Left ventricle myocardium inferior (tissue), 1 donor: ENCODE data around the gene PRKCE. TPM values are rescaled to one million over a fixed set of nuclear protein-coding genes. Genes with fewer than 3 reads are reported as not detected.
"Not testable (repeated sequence)": the region's sequence is repeated elsewhere in the genome, so short reads cannot be mapped to it uniquely, and the experiment has no call there.

Source experiments
- DNase-seq: peaks from one replicate; pipeline ENCODE4 v3.0.0-alpha.2; 2020
- H3K27ac ChIP-seq: fragments of 200-600 bp; replicated peaks from 2 replicates; pipeline ENCODE4 v1.8.0; 2021
- H3K27me3 ChIP-seq: fragments of 200-600 bp; 2 replicates; pipeline ENCODE4 v1.8.0; 2021; ENCODE audit warnings: low read depth
- H3K36me3 ChIP-seq: fragments of 200-600 bp; 2 replicates; pipeline ENCODE4 v1.8.0; 2021
- H3K4me1 ChIP-seq: fragments of 200-600 bp; 2 replicates; pipeline ENCODE4 v1.8.0; 2021
- H3K4me3 ChIP-seq: fragments of 200-600 bp; 2 replicates; pipeline ENCODE4 v1.8.0; 2021; ENCODE audit warnings: mild to moderate bottlenecking, moderate library complexity
- H3K9me3 ChIP-seq: fragments of 200-600 bp; replicated peaks from 2 replicates; pipeline ENCODE4 v1.8.0; 2021
- CTCF ChIP-seq: fragments of 200-600 bp; IDR thresholded peaks from 2 replicates; pipeline ENCODE4 v1.8.0; 2021; ENCODE audit warnings: antibody characterized with exemption, mild to moderate bottlenecking, borderline replicate concordance
- intact Hi-C: fragments of 100-400 bp; cut with micrococcal nuclease; formaldehyde crosslinking; loops from one replicate; pipeline ENCODE4 v1.11.0; 2022
- total RNA-seq: library from RNA; stranded (reverse); fragmentation: NEBNext Ultra II Directional; extraction: Animal tissue kit (Norgen Biotek cat#: 25700); gene quantifications from one replicate; pipeline ENCODE4 v1.2.1, GENCODE V29; 2021
- donor health status: DM: no; HTN: yes; CAD: no; lungs with severe emphysema.

The PRKCE gene
- total RNA-seq, 1 donor from 2014 or later, result 14.7 TPM

- H3K27ac ChIP-seq, result peak overlapping the region; percentile 81
- no peak for DNase-seq
- H3K36me3 ChIP-seq, result no peaks in the 10 kb centered on the region
- no peak for TF ChIP-seq CTCF
- H3K27me3 ChIP-seq, result no peaks in the 10 kb centered on the region
- no peak overlapping the region for H3K4me3 ChIP-seq
- H3K9me3 ChIP-seq, result no peaks in the 10 kb centered on the region
- peaks cover 52% of the 10 kb centered on the region for H3K4me1 ChIP-seq
- intact Hi-C loops, result no loop called here
Measured at GRCh38 chr2:46200861-46201605, 549.6 kb downstream of the PRKCE start.

GRCh38 chr2:46202453-46202852 lies 551.0 kb downstream of the PRKCE start:
- peaks cover 39% of the 10 kb centered on the region for H3K4me1 ChIP-seq
- H3K36me3 ChIP-seq, result no peaks in the 10 kb centered on the region
- DNase-seq, result no peak
- no peak for TF ChIP-seq CTCF
- H3K27me3 ChIP-seq, result no peaks in the 10 kb centered on the region
- intact Hi-C loops, result no loop called here
- H3K4me3 ChIP-seq, result no peak overlapping the region
- no peaks in the 10 kb centered on the region for H3K9me3 ChIP-seq
- H3K27ac ChIP-seq, result no peak overlapping the region

GRCh38 chr2:46202987-46203386 lies 551.5 kb downstream of the PRKCE start:
- Histone ChIP-seq H3K36me3 (no peaks in the 10 kb centered on the region), H3K27ac (no peak overlapping the region), H3K27me3 (no peaks in the 10 kb centered on the region), H3K4me1 (peaks cover 34% of the 10 kb centered on the region), H3K9me3 (peaks cover under 1% of the 10 kb centered on the region), H3K4me3 (no peak overlapping the region)
- intact Hi-C loops, result no loop called here
- TF ChIP-seq CTCF, result no peak
- no peak for DNase-seq

- H3K27me3 ChIP-seq, H3K4me3 ChIP-seq, H3K27ac ChIP-seq, DNase-seq, intact Hi-C loops, H3K9me3 ChIP-seq, H3K36me3 ChIP-seq: not testable (repeated sequence)
- H3K4me1 ChIP-seq, result peaks cover 27% of the 10 kb centered on the region
Measured at GRCh38 chr2:46203636-46204035, 552.2 kb downstream of the PRKCE start.

- H3K36me3 ChIP-seq, result no peaks in the 10 kb centered on the region
- H3K27me3 ChIP-seq, result no peaks in the 10 kb centered on the region
- no peak for TF ChIP-seq CTCF
- peaks cover 20% of the 10 kb centered on the region for H3K9me3 ChIP-seq
- no peak overlapping the region for H3K4me3 ChIP-seq
- no peak overlapping the region for H3K27ac ChIP-seq
- DNase-seq, result no peak
- intact Hi-C loops, result no loop called here
- no peaks in the 10 kb centered on the region for H3K4me1 ChIP-seq
Measured at GRCh38 chr2:46207591-46207990, 556.1 kb downstream of the PRKCE start.

GRCh38 chr2:46208766-46209165 lies 557.3 kb downstream of the PRKCE start:
- Histone ChIP-seq H3K9me3 (peaks cover 20% of the 10 kb centered on the region), H3K27ac (no peak overlapping the region), H3K27me3 (no peaks in the 10 kb centered on the region), H3K36me3 (no peaks in the 10 kb centered on the region), H3K4me1 (no peaks in the 10 kb centered on the region), H3K4me3 (no peak overlapping the region)
- no peak for TF ChIP-seq CTCF
- DNase-seq, result no peak
- intact Hi-C loops, result no loop called here
